ENCODE results near the gene MTCH1.
A peak's percentile ranks its signal among the peaks of the same experiment; 100 is the strongest.

The MTCH1 gene, protein sequence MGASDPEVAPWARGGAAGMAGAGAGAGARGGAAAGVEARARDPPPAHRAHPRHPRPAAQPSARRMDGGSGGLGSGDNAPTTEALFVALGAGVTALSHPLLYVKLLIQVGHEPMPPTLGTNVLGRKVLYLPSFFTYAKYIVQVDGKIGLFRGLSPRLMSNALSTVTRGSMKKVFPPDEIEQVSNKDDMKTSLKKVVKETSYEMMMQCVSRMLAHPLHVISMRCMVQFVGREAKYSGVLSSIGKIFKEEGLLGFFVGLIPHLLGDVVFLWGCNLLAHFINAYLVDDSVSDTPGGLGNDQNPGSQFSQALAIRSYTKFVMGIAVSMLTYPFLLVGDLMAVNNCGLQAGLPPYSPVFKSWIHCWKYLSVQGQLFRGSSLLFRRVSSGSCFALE

DNA sequence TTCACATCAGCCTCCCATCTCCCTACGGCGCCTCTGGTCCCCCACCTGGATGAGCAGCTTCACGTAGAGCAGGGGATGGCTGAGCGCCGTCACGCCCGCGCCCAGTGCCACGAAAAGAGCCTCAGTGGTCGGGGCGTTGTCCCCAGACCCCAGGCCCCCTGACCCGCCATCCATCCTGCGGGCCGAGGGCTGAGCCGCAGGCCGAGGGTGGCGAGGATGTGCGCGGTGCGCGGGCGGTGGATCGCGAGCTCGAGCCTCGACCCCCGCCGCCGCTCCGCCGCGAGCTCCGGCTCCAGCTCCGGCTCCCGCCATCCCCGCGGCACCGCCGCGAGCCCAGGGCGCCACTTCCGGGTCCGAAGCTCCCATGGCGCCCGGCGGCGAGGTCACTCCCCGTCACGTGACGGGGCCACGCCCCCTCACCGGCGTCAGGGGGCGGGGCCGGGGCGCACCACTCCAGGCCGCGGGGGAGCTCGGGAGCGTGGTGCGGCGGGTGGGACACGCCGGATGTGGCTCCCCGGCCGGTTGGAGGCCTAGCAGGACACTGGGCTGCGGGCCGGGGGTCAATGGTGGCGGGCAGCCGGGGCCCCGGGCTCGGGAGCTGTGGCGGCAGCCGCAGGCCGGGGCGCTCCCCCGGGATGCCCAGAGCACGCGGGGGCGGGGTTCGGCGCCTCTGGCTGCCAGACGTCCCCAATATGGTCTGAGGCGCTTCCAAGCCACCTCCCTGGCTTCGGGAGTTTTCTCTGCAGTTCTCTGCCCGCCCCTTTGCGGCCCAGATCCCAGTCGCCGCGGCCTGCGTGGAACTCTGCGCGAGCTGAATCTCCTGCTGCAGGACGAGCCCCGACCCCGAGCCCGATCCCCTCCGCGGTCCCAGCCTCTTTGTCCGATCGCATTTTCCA, at the start of gene MTCH1:
Gene MTCH1, minus strand, starts transcription at position 389 of the 896 bp plus-strand sequence. Its CDS starts 23 bp downstream, at position 366.
- TF ChIP-seq CTCF (IDR thresholded peaks at IDR 0.05; ENCODE audit: extremely low read depth, missing control alignments) = no peak
- peak; percentile 99 for DNase-seq (ENCODE audit: low spot score)

GRCh38 chr6:37033819-37034795, 48.1 kb upstream of the MTCH1 start:
- DNase-seq (ENCODE audit: low spot score) = no peak
- TF ChIP-seq CTCF (IDR thresholded peaks at IDR 0.05; ENCODE audit: extremely low read depth, missing control alignments) = no peak

- no peak for DNase-seq (ENCODE audit: low spot score)
- no peak for TF ChIP-seq CTCF (IDR thresholded peaks at IDR 0.05; ENCODE audit: extremely low read depth, missing control alignments)
These were observed 47.3 kb upstream of the MTCH1 start for GRCh38 chr6:37033255-37033654.

DNA sequence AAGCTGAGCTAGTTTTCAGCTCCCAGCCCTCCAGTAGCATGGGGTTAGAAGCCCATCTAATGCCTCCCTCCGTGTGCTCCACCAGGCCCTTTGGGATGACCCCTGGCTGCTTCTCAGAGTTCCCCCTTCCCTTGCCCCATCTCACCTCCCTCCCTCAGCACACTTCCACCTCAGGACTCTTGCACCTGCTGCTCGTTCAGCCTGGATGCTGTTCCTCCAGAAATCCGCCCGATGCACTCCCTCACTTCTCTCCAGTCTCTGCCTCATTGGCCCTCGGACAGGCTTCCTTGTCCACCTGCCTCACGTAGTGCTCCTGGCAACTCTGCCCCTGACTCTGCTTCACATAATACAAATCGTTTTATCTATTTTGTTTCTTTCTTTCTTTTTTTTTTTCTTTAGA, 46.2 kb upstream of the MTCH1 start:
- TF ChIP-seq CTCF (IDR thresholded peaks at IDR 0.05; ENCODE audit: extremely low read depth, missing control alignments) = no peak
- no peak for DNase-seq (ENCODE audit: low spot score)

GRCh38 chr6:37030599-37030998, 44.6 kb upstream of the MTCH1 start:
- DNase-seq (ENCODE audit: low spot score) = no peak
- TF ChIP-seq CTCF (IDR thresholded peaks at IDR 0.05; ENCODE audit: extremely low read depth, missing control alignments) = no peak

DNA sequence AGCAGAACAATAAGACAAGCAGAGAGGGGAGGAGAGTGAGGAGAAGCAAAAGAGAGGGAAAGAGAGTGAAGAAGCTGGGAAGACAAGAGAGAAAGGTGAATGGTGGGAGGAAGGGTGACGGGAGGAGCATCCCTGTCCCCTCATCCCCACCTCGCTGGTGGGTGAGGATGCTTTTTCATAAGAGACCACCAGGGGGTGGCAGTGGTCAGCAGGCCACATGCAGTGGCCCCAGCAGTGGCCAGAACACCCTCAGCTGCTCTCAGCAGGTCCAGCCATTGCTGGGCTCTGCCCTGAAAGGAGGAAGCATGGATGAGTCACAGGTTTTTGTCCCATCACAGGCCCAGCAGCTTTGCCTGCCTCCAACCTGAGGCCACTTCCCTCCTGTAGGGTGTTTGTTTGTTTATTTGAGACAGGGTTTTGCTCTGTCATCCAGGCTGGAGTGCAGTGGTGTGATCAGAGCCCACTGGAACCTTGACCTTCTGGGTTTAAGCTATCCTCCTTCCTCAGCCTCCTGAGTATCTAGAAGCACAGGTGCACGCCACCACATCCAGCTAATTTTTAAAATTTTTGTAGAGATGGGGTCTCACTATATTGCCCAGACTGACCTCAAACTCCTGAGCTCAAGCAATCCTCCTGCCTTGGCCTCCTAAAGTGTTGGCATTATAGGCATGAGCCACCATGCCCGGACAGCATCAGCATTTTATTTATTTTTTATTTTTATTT, 43.4 kb upstream of the MTCH1 start:
- DNase-seq (ENCODE audit: low spot score) = peak; percentile 75
- peak; percentile 37 for TF ChIP-seq CTCF (IDR thresholded peaks at IDR 0.05; ENCODE audit: extremely low read depth, missing control alignments)
